IMR-90 (cell line): Measurements from ENCODE around the gene EPHX1. TPM values are rescaled to one million over a fixed set of nuclear protein-coding genes. Genes with fewer than 3 reads are reported as not detected.
"Not testable (repeated sequence)": the region's sequence is repeated elsewhere in the genome, so short reads cannot be mapped to it uniquely, and the experiment has no call there.

Experiments
- ATAC-seq: fragments of 200-7000 bp; cut with Tn5 transposase; 2 replicates; pipeline ENCODE4 v1.9.1; 2020; ENCODE audit warnings: low read depth, mild to moderate bottlenecking, moderate library complexity
- BruUV-seq: library from RNA; stranded (reverse); fragments of 400-500 nt; replicated peaks from 2 replicates; lab custom pipeline; 2021; lab: Mats Ljungman, UMichigan
- CTCF ChIA-PET: fragments of 300-600 bp; formaldehyde crosslinking; extraction: SDS; loops from one replicate; lab custom pipeline; 2021; ENCODE audit warnings: antibody characterized with exemption; lab: Yijun Ruan, JAX
- POLR2A ChIA-PET: fragments of 300-600 bp; sonication (Branson Sonifier 250); formaldehyde crosslinking; loops from one replicate; lab custom pipeline; 2022; ENCODE audit warnings: antibody characterized with exemption; ENCODE audit not compliant: unreplicated experiment; lab: Charles Lee
- DNase-seq: peaks from one replicate; pipeline ENCODE4 v3.0.0; 2013
- H2AFZ ChIP-seq: replicated peaks from 2 replicates; pipeline ENCODE3; 2013; ENCODE audit warnings: low read length, mild to moderate bottlenecking; ENCODE audit not compliant: poor library complexity
- H2AK5ac ChIP-seq: 2 replicates; pipeline ENCODE4 v1.6.1; 2013; ENCODE audit warnings: low read depth, low read length, inconsistent platforms
- H2AK9ac ChIP-seq: replicated peaks from 2 replicates; pipeline ENCODE3; 2013; ENCODE audit warnings: mild to moderate bottlenecking, low read depth, low read length, moderate library complexity; ENCODE audit not compliant: poor library complexity
- H2BK120ac ChIP-seq: 2 replicates; pipeline ENCODE4 v1.6.1; 2013; ENCODE audit warnings: low read depth, low read length, inconsistent platforms
- H2BK15ac ChIP-seq: 3 replicates; pipeline ENCODE4 v1.6.1; 2013; ENCODE audit warnings: low read depth, low read length, inconsistent platforms
- H2BK20ac ChIP-seq: 2 replicates; pipeline ENCODE4 v1.6.1; 2013; ENCODE audit warnings: low read depth, mild to moderate bottlenecking, inconsistent platforms, low read length, moderate library complexity
- H2BK5ac ChIP-seq: 2 replicates; pipeline ENCODE4 v1.6.1; 2013; ENCODE audit warnings: mild to moderate bottlenecking, low read depth, low read length, inconsistent platforms; ENCODE audit not compliant: poor library complexity, severe bottlenecking
- H3K14ac ChIP-seq: replicated peaks from 2 replicates; pipeline ENCODE4 v1.6.1; 2013; ENCODE audit warnings: low read depth, low read length, inconsistent platforms
- H3K18ac ChIP-seq: 2 replicates; pipeline ENCODE4 v1.6.1; 2013; ENCODE audit warnings: low read depth, low read length, control low read depth
- H3K23ac ChIP-seq: 2 replicates; pipeline ENCODE4 v1.6.1; 2013; ENCODE audit warnings: low read depth, low read length, inconsistent platforms
- H3K27ac ChIP-seq: 2 replicates; pipeline ENCODE4 v1.5.1; 2013; ENCODE audit warnings: mild to moderate bottlenecking, control low read depth, low read length; ENCODE audit not compliant: insufficient read depth
- H3K27me3 ChIP-seq: 2 replicates; pipeline ENCODE4 v1.6.1; 2013; ENCODE audit warnings: low read length; ENCODE audit not compliant: control insufficient read depth, insufficient read depth
- H3K36me3 ChIP-seq: 2 replicates; pipeline ENCODE4 v1.6.1; 2013; ENCODE audit warnings: low read length, mixed read lengths; ENCODE audit not compliant: control insufficient read depth, insufficient read depth
- H3K4ac ChIP-seq: 2 replicates; pipeline ENCODE4 v1.6.1; 2013; ENCODE audit warnings: low read depth, low read length, inconsistent platforms
- H3K4me1 ChIP-seq: 2 replicates; pipeline ENCODE4 v1.6.1; 2013; ENCODE audit warnings: low read length, mixed read lengths; ENCODE audit not compliant: control insufficient read depth, insufficient read depth
- H3K4me2 ChIP-seq: 2 replicates; pipeline ENCODE4 v1.6.1; 2013; ENCODE audit warnings: low read depth, mild to moderate bottlenecking, control low read depth, low read length, moderate library complexity
- H3K4me3 ChIP-seq: 2 replicates; pipeline ENCODE4 v1.5.1; 2013; ENCODE audit warnings: low read depth, mild to moderate bottlenecking, control low read depth, low read length, moderate library complexity; ENCODE audit not compliant: insufficient read depth
- H3K56ac ChIP-seq: 2 replicates; pipeline ENCODE4 v1.6.1; 2013; ENCODE audit warnings: low read length, inconsistent platforms; ENCODE audit not compliant: insufficient read depth; ENCODE audit errors: extremely low read depth
- H3K79me1 ChIP-seq, 2 experiments: 2 replicates each; pipeline ENCODE4 v1.6.1; 2013; ENCODE audit warnings: low read length in 2 of 2, inconsistent platforms in 1 of 2, low read depth in 1 of 2
- H3K9ac ChIP-seq: 2 replicates; pipeline ENCODE4 v1.6.1; 2013; ENCODE audit warnings: low read depth, low read length, control low read depth
- H3K9me1 ChIP-seq: 2 replicates; pipeline ENCODE4 v1.6.1; 2013; ENCODE audit warnings: low read length, inconsistent platforms; ENCODE audit not compliant: insufficient read depth
- H3K9me3 ChIP-seq: 2 replicates; pipeline ENCODE4 v1.6.1; 2013; ENCODE audit warnings: low read length; ENCODE audit not compliant: control insufficient read depth, insufficient read depth
- H4K20me1 ChIP-seq: 2 replicates; pipeline ENCODE4 v1.6.1; 2013; ENCODE audit warnings: low read length, inconsistent platforms; ENCODE audit not compliant: insufficient read depth
- H4K5ac ChIP-seq: 2 replicates; pipeline ENCODE4 v1.6.1; 2013; ENCODE audit warnings: mild to moderate bottlenecking, low read depth, low read length, control low read depth
- H4K8ac ChIP-seq, 2 experiments: 2 replicates each; pipeline ENCODE4 v1.6.1; 2013; ENCODE audit warnings: low read depth in 2 of 2, low read length in 2 of 2, control low read depth in 1 of 2, inconsistent platforms in 1 of 2
- H4K91ac ChIP-seq: 2 replicates; pipeline ENCODE4 v1.6.1; 2013; ENCODE audit warnings: low read depth, low read length, inconsistent platforms; ENCODE audit not compliant: insufficient read depth
- WGBS, 2 experiments: methylation state at CpG; one replicate each; pipeline versions ENCODE4 v1.1.5 to v1.1.7; 2013; ENCODE audit warnings: missing lambda C conversion rate in 2 of 2; ENCODE audit not compliant: insufficient read length in 1 of 2; ENCODE audit errors: extremely low coverage in 2 of 2; 5-methylcytosine and 5-hydroxymethylcytosine counted together
- dilution Hi-C: fragments of 300-500 bp; cut with HindIII; formaldehyde crosslinking; loops from one replicate; pipeline ENCODE4 v1.14.3; 2018; ENCODE audit warnings: low sequenced_read_pairs; ENCODE audit not compliant: unreplicated experiment
- in situ Hi-C: fragments of 300-500 bp; cut with MboI; formaldehyde crosslinking; loops from 3 replicates; pipeline ENCODE4 v1.14.3; 2019; ENCODE audit warnings: low sequenced_read_pairs, inconsistent platforms, mixed read lengths
- intact Hi-C: fragments of 100-400 bp; cut with micrococcal nuclease; formaldehyde crosslinking; loops from 2 replicates; pipeline ENCODE4 v1.10.0; 2022
- polyA plus RNA-seq, 3 experiments: library from polyadenylated mRNA; depleted of rRNA; stranded (reverse); fragments of >200 nt; gene quantifications; 2 replicates each; pipeline ENCODE4 v1.2.3, GENCODE V29; 2012; ENCODE audit warnings: low replicate concordance in 1 of 3
- total RNA-seq: library from RNA; depleted of rRNA; stranded (reverse); fragments of >200 nt; gene quantifications from 2 replicates; pipeline ENCODE4 v1.2.3, GENCODE V29; 2012

The EPHX1 gene
- total and polyA plus RNA-seq, 2 of the 4 experiments (the other 2 are of a cell fraction), result 20.3 to 46.3 TPM

DNA sequence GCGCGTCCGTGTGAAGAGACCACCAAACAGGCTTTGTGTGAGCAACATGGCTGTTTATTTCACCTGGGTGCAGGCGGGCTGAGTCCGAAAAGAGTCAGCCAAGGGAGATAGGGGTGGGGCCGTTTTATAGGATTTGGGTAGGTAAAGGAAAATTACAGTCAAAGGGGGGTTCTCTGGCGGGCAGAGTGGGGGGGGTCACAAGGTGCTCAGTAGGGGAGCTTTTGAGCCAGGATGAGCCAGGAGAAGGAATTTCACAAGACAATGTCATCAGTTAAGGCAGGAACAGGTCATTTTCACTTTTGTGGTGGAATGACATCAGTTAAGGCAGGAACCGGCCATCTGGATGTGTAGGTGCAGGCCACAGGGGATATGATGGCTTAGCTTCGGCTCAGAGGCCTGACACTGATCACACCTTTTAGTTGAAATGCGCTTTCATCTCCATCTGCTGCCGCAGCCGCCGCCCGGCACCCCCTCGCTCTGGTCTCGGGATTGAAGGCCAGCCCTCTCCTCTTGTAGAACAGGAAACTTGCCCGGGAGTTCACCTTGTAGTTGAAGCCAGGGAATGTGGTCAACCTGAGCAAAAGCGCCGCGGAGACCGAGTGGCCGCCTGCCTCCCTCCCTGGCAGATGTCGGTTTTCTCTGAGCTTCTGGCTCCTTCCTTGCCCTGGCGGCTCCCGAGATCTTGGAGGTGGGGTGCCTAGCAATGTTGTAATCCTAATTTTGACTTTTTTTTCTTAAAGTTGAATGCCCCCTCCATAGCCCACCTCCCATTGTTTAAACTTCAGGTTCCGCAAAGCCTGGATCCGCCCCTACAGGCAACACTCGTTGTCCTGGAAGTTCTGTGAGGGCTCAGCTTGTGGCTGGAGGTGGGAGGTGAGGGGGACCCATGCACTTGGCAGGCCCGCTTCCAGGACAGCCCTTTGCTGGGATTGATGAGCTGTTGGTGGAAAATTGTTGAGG lies 935 bp downstream of the EPHX1 start:
- H3K27me3 ChIP-seq, H3K36me3 ChIP-seq, H2BK15ac ChIP-seq, POLR2A ChIA-PET, dilution Hi-C loops, in situ Hi-C loops, BruUV-seq, H2AK5ac ChIP-seq, DNase-seq, H2BK20ac ChIP-seq, ATAC-seq, H4K20me1 ChIP-seq, H3K56ac ChIP-seq, H2BK120ac ChIP-seq, H3K9me3 ChIP-seq, H2AK9ac ChIP-seq: not testable (repeated sequence)
- intact Hi-C loops, result loop anchor here (2.0 kb wide), 1 partner anchor 32 kb away; no protein-coding TSS in a partner anchor
- Histone ChIP-seq H3K23ac (0 out of 2 replicates have a peak overlapping the region, but pooled peaks have one; percentile 10), H3K4ac (peak overlapping the region; percentile 40), H3K18ac (peak overlapping the region; percentile 53; the same call in 1 of the 2 replicates), H2BK5ac (peak overlapping the region; percentile 50), H3K27ac (peak overlapping the region; percentile 21), H3K4me3 (peak overlapping the region; percentile 87), H3K4me2 (peak overlapping the region; percentile 97), H2AFZ (peak overlapping the region; percentile 96), H4K91ac (peak overlapping the region; percentile 23; the same call in 1 of the 2 replicates), H3K79me1 (peaks cover 0 to 18% of the 10 kb centered on the region in 2 experiments; a peak in 2 of 4 replicates), H3K14ac (0 out of 2 replicates have a peak overlapping the region, but pooled peaks have one; percentile 33), H3K9me1 (peaks cover 13% of the 10 kb centered on the region; the same call in 1 of the 2 replicates), H4K8ac (peak overlapping the region in 1 of 2 experiments; percentile 76; a peak in 1 of 4 replicates), H3K4me1 (peaks cover 20% of the 10 kb centered on the region), H3K9ac (peak overlapping the region; percentile 52), H4K5ac (peak overlapping the region; percentile 61; the same call in 1 of the 2 replicates)
- CTCF ChIA-PET, result interaction anchor here (0.7 to 1.3 kb wide), 2 partner anchors 11 to 336 kb away, joined by 3 to 4 read pairs; no protein-coding TSS in a partner anchor
- 4% methylated on average over 10 of the region's 29 CpGs; no CpG with 5 or more reads in 1 of the 2 experiments for WGBS, 2 experiments
